Activated CD8-positive, alpha-beta memory T cell treated with anti-CD3 and anti-CD28 coated beads, Interleukin-2, amount 10 ng/mL, durations not matched to agents 7 days and 5 days (primary cell): Measurements from ENCODE around the gene C1QTNF7. TPM values are rescaled to one million over a fixed set of nuclear protein-coding genes. Genes with fewer than 3 reads are reported as not detected.
A peak's percentile ranks its signal among the peaks of the same experiment; 100 is the strongest.

ENCODE experiments used
- ATAC-seq: fragments of 150-1000 bp; cut with Tn5 transposase; one replicate; pipeline ENCODE4 v1.10.0; 2021; ENCODE audit warnings: moderate library complexity
- CTCF ChIA-PET: fragments of 350-600 bp; sonication (Branson Sonifier 250); formaldehyde crosslinking; loops from one replicate; lab custom pipeline; 2021; ENCODE audit warnings: antibody characterized with exemption; lab: Charles Lee
- DNase-seq: peaks from one replicate; pipeline ENCODE4 v3.0.0-alpha.2; 2020
- H3K27ac Mint-ChIP-seq: one replicate; pipeline ENCODE4 v1.8.0; 2021; ENCODE audit warnings: mild to moderate bottlenecking, mixed read lengths
- H3K27me3 Mint-ChIP-seq: one replicate; pipeline ENCODE4 v1.8.0; 2021; ENCODE audit warnings: mixed read lengths
- H3K36me3 Mint-ChIP-seq: one replicate; pipeline ENCODE4 v1.8.0; 2021; ENCODE audit warnings: mild to moderate bottlenecking, mixed read lengths
- H3K4me1 Mint-ChIP-seq: one replicate; pipeline ENCODE4 v1.8.0; 2021; ENCODE audit warnings: mixed read lengths
- H3K4me3 Mint-ChIP-seq: one replicate; pipeline ENCODE4 v1.8.0; 2021; ENCODE audit warnings: mild to moderate bottlenecking, moderate library complexity, mixed read lengths
- H3K9me3 Mint-ChIP-seq: one replicate; pipeline ENCODE4 v1.8.0; 2022; ENCODE audit warnings: low read depth, mixed read lengths
- total RNA-seq, 2 experiments: library from RNA; stranded (reverse); gene quantifications; one replicate each; pipeline ENCODE4 v1.2.3, GENCODE V29; 2021

Gene C1QTNF7
- not detected for total RNA-seq

DNA sequence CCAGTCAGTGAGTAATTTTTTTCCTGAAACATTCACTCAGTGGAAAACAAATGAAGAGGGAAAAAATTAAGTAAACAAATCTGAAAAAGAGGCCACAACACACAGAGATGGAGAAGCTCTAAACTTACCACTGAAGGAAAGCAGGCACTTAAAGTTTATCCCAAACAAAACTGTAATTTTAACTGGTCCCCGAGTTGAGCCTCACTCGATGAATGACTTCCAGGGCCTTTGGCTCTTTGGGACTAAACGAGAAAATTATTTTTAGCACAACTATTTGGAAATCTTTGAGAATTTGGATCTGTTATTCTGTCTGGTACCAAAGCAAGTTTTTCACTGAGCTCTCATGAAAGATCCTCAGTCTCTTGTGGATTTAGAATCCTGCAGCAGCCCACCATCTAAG is at the start of gene C1QTNF7:
TSS of gene C1QTNF7 (plus strand) at position 333 of the 400 bp plus-strand sequence. CDS start 7,711 bp downstream, outside the sequence.
- DNase-seq (no peak), ATAC-seq (no peak)
- no peaks in the 10 kb centered on the region for H3K9me3 Mint-ChIP-seq
- H3K27me3 Mint-ChIP-seq, result peaks cover 3% of the 10 kb centered on the region
- no peak within 1 kb of the TSS for H3K27ac Mint-ChIP-seq
- H3K36me3 Mint-ChIP-seq, result no peaks in the 10 kb centered on the region
- H3K4me3 Mint-ChIP-seq, result no peak within 1 kb of the TSS
- H3K4me1 Mint-ChIP-seq, result peaks cover 27% of the 10 kb centered on the region
- CTCF ChIA-PET, result no interaction called here

DNA sequence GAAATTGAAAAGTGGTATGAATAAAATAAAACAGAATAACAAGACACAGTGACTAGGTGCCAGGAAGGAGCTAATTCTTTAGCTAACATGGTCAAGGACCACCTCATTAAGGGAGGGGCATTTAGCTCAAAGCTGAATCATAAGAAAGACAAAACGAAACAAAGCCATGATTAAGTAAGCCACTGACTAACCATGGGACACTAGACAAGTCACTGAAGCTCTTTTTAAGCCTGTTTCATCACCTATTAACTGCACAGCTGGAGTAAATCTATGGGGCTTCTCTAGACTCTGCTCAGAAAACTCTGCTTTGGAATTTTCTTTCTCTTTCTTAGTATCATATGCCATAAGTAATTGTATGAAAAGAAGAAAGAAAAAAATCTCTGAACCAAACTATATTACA is 49.8 kb upstream of the C1QTNF7 start:
- Mint-ChIP-seq H3K36me3 (no peaks in the 10 kb centered on the region), H3K4me3 (no peak overlapping the region), H3K9me3 (no peaks in the 10 kb centered on the region), H3K27me3 (peaks cover 2% of the 10 kb centered on the region), H3K4me1 (peaks cover 22% of the 10 kb centered on the region), H3K27ac (no peak overlapping the region)
- ATAC-seq (no peak), DNase-seq (no peak)
- CTCF ChIA-PET, result interaction anchor here (1.8 kb wide), 1 partner anchor 18 kb away, joined by 7 read pairs; no protein-coding TSS in a partner anchor

GRCh38 chr4:15378493-15378892 is 49.3 kb upstream of the C1QTNF7 start:
- no peak overlapping the region for H3K4me3 Mint-ChIP-seq
- CTCF ChIA-PET, result interaction anchor here (1.8 kb wide), 1 partner anchor 18 kb away, joined by 7 read pairs; no protein-coding TSS in a partner anchor
- ATAC-seq, result no peak
- no peaks in the 10 kb centered on the region for H3K9me3 Mint-ChIP-seq
- peaks cover 22% of the 10 kb centered on the region for H3K4me1 Mint-ChIP-seq
- no peaks in the 10 kb centered on the region for H3K36me3 Mint-ChIP-seq
- peaks cover 2% of the 10 kb centered on the region for H3K27me3 Mint-ChIP-seq
- H3K27ac Mint-ChIP-seq, result no peak overlapping the region
- DNase-seq, result no peak

DNA sequence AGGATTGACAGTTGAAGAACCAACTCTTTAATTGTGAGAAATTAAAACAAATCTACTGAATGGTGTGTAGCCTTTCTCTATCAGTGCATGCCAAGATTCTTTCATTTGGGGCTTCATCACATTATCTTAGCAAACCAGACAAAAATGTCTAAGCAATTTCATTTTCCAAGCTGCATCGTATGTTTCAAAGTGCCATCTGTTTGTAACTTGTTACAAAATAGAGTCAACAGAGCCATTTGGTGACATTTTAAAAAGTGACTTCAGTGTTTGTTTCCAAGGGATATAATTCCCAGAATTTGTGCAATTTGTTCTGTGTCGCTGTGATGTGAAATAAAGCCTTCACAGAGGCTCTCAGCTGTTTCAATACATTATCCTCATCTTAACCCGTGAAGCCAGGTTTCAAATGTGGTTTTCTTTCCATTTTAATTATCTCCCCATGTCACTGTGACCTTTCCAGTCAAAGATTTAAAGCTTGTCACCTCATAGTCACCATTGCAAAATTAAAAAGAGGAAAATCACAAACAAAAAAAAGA is 46.0 kb upstream of the C1QTNF7 start:
- Mint-ChIP-seq H3K36me3 (no peaks in the 10 kb centered on the region), H3K27ac (no peak overlapping the region), H3K4me1 (peaks cover 8% of the 10 kb centered on the region), H3K9me3 (no peaks in the 10 kb centered on the region), H3K4me3 (no peak overlapping the region), H3K27me3 (peaks cover 2% of the 10 kb centered on the region)
- ATAC-seq, result no peak
- no peak for DNase-seq
- CTCF ChIA-PET, result interaction anchor here (0.6 kb wide), 2 partner anchors 28 to 185 kb away, joined by 3 read pairs; no protein-coding TSS in a partner anchor

DNA sequence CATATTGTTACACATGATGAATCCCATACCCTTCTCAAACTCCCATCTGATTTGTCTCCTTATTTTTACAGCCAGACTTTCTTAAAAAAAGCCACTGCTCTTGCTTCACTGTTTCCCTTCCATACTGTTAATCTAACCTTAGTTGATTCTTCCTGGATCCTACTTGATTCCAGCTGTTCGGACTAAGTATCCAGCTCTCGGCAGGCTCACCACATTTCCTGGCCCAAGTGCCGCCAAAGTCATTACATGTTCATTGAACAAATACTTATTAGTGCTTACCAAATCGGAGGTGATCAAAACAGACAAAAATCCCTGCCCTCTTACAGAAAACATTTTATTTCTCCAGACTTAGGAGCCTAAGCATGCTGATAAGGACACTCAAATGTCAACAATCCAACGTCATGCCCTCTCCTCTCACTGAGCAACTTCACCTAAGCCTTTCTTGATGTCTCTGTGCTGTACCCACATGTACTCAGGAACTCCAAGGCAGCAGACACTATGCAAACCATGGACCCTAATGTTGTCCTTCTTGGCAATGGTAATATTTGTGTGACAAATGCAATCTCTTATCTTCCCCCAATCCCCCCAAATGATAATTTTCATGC is 45.1 kb upstream of the C1QTNF7 start:
- CTCF ChIA-PET, result no interaction called here
- DNase-seq, result no peak
- peaks cover 2% of the 10 kb centered on the region for H3K27me3 Mint-ChIP-seq
- no peaks in the 10 kb centered on the region for H3K36me3 Mint-ChIP-seq
- no peak overlapping the region for H3K4me3 Mint-ChIP-seq
- no peak for ATAC-seq
- H3K27ac Mint-ChIP-seq, result no peak overlapping the region
- no peaks in the 10 kb centered on the region for H3K9me3 Mint-ChIP-seq
- peaks cover 3% of the 10 kb centered on the region for H3K4me1 Mint-ChIP-seq

GRCh38 chr4:15385515-15385914 is 42.3 kb upstream of the C1QTNF7 start:
- ATAC-seq (no peak), DNase-seq (no peak)
- Mint-ChIP-seq H3K9me3 (no peaks in the 10 kb centered on the region), H3K4me3 (no peak overlapping the region), H3K27me3 (peaks cover 2% of the 10 kb centered on the region), H3K36me3 (no peaks in the 10 kb centered on the region), H3K4me1 (no peaks in the 10 kb centered on the region), H3K27ac (no peak overlapping the region)
- CTCF ChIA-PET, result interaction anchor here (1.6 kb wide), 1 partner anchor 11 kb away, joined by 3 read pairs; no protein-coding TSS in a partner anchor

GRCh38 chr4:15385928-15386327 is 41.9 kb upstream of the C1QTNF7 start:
- Mint-ChIP-seq H3K9me3 (no peaks in the 10 kb centered on the region), H3K27me3 (peaks cover 2% of the 10 kb centered on the region), H3K4me3 (no peak overlapping the region), H3K4me1 (no peaks in the 10 kb centered on the region), H3K36me3 (no peaks in the 10 kb centered on the region), H3K27ac (no peak overlapping the region)
- CTCF ChIA-PET, result interaction anchor here (1.6 kb wide), 1 partner anchor 11 kb away, joined by 3 read pairs; no protein-coding TSS in a partner anchor
- ATAC-seq (no peak), DNase-seq (no peak)

DNA sequence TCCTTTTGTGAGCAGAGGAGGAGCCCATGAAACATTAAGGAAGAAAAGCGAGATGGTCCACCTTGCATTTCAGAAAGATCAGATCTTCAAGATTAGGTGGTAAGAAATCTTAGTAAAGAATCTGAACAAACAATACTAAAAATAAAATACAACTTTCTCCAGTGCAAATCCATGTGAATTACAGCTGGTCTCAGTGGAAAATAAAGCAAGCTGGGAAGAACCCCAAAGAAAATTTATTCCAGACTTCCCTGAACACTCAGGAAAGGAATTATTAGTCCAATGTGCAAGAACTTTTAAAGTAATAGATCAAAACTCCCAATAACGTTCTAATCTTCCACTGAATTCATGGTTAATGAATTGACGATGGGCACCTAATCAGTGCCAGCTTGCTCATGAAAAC is 37.3 kb upstream of the C1QTNF7 start:
- Mint-ChIP-seq H3K9me3 (no peaks in the 10 kb centered on the region), H3K27me3 (no peaks in the 10 kb centered on the region), H3K4me3 (no peak overlapping the region), H3K27ac (no peak overlapping the region), H3K4me1 (no peaks in the 10 kb centered on the region), H3K36me3 (no peaks in the 10 kb centered on the region)
- DNase-seq (no peak), ATAC-seq (no peak)
- CTCF ChIA-PET, result no interaction called here

GRCh38 chr4:15392053-15392805 is 35.6 kb upstream of the C1QTNF7 start:
- no peak for DNase-seq
- Mint-ChIP-seq H3K27ac (no peak overlapping the region), H3K27me3 (no peaks in the 10 kb centered on the region), H3K36me3 (no peaks in the 10 kb centered on the region), H3K9me3 (no peaks in the 10 kb centered on the region), H3K4me1 (peaks cover 2% of the 10 kb centered on the region), H3K4me3 (no peak overlapping the region)
- no peak for ATAC-seq
- CTCF ChIA-PET, result interaction anchor here (1.5 kb wide), 1 partner anchor 9 kb away, joined by 6 read pairs; no protein-coding TSS in a partner anchor

DNA sequence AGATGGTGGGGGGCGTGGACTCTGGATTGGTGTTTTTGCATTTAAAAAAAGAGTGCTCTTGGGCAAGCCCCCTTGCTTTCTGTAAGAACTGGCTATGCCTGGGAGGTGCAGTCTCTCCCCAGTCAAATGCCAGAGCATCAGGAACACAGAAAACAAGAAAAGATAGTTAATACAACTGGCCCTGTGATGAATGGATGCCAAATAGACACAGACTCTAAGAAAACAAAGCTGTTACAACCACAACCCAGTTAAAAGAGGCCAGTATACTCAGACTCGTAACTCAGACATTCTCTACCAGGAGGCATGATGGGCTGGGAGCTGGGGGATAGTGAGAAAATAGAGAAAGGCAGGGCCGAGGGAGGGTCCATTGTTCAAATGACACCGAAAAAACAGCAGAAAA is 32.5 kb upstream of the C1QTNF7 start:
- Mint-ChIP-seq H3K4me3 (no peak overlapping the region), H3K27ac (no peak overlapping the region), H3K27me3 (no peaks in the 10 kb centered on the region), H3K36me3 (no peaks in the 10 kb centered on the region), H3K4me1 (peaks cover 4% of the 10 kb centered on the region), H3K9me3 (no peaks in the 10 kb centered on the region)
- CTCF ChIA-PET, result interaction anchor here (0.6 to 3.2 kb wide), 7 partner anchors 13 to 1951 kb away, joined by 3 to 25 read pairs (median 6); partner anchors contain the start of gene CC2D2A
- DNase-seq, result no peak
- no peak for ATAC-seq

- Mint-ChIP-seq H3K27me3 (no peaks in the 10 kb centered on the region), H3K27ac (no peak overlapping the region), H3K9me3 (no peaks in the 10 kb centered on the region), H3K4me1 (peaks cover 13% of the 10 kb centered on the region), H3K4me3 (no peak overlapping the region), H3K36me3 (no peaks in the 10 kb centered on the region)
- CTCF ChIA-PET, result interaction anchor here (0.6 to 3.2 kb wide), 26 partner anchors 10 to 1739 kb away, joined by 3 to 25 read pairs (median 5); partner anchors contain the start of gene CC2D2A
- ATAC-seq (peak; percentile 70), DNase-seq (peak; percentile 73)
These were observed 31.6 kb upstream of the C1QTNF7 start for GRCh38 chr4:15396157-15396800.

DNA sequence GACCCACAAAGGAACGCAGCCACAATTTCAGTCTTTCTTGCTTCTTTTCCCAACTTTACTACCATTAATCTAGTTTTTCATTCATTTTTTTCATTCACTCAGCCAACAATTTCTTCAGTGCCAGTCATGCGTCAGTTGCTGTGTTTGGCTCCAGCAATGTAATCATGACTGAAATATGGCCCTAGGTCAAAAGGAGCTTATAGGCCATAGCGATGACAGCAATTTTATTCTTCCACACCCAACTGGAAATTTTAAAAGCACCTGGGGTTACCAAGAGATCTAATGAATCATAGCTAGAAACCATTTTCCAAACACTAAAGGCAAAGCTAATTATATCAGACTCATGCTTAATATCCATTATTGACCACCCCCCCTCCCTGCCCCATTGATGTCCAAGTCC is 29.8 kb upstream of the C1QTNF7 start:
- Mint-ChIP-seq H3K4me1 (peaks cover 23% of the 10 kb centered on the region), H3K27ac (no peak overlapping the region), H3K27me3 (peaks cover 1% of the 10 kb centered on the region), H3K4me3 (no peak overlapping the region), H3K36me3 (no peaks in the 10 kb centered on the region), H3K9me3 (no peaks in the 10 kb centered on the region)
- ATAC-seq (no peak), DNase-seq (no peak)
- CTCF ChIA-PET, result interaction anchor here (0.6 to 3.2 kb wide), 7 partner anchors 10 to 278 kb away, joined by 3 to 25 read pairs (median 4); no protein-coding TSS in a partner anchor

GRCh38 chr4:15398732-15399131 is 29.1 kb upstream of the C1QTNF7 start:
- CTCF ChIA-PET, result interaction anchor here (1.2 kb wide), 1 partner anchor 59 kb away, joined by 3 read pairs; no protein-coding TSS in a partner anchor

More at GRCh38 chr4:15398732-15399131, 29.1 kb upstream of the C1QTNF7 start:
- Mint-ChIP-seq H3K9me3 (no peaks in the 10 kb centered on the region), H3K27me3 (peaks cover 6% of the 10 kb centered on the region), H3K27ac (no peak overlapping the region), H3K4me1 (peaks cover 23% of the 10 kb centered on the region), H3K4me3 (no peak overlapping the region), H3K36me3 (no peaks in the 10 kb centered on the region)
- DNase-seq, result no peak
- no peak for ATAC-seq
